ENCODE data around the gene ATP2B1.

ATP2B1 gene

GRCh38 chr12:89573051-89573810, 135.4 kb downstream of the ATP2B1 start:
- H3K9me3 Mint-ChIP-seq = no peaks in the 10 kb centered on the region
- no peaks in the 10 kb centered on the region for H3K4me1 Mint-ChIP-seq (ENCODE audit: low read depth in 2 of 2)
- peaks cover 2% of the 10 kb centered on the region for H3K36me3 Mint-ChIP-seq (ENCODE audit: insufficient read depth)
- ATAC-seq (replicated peaks) = no peak
- DNase-seq = no peak
- no peak overlapping the region for H3K27ac Mint-ChIP-seq
- no peaks in the 10 kb centered on the region for H3K27me3 Mint-ChIP-seq
- H3K4me3 Mint-ChIP-seq = no peak overlapping the region

GRCh38 chr12:89571491-89572195, 137.0 kb downstream of the ATP2B1 start:
- no peak overlapping the region for H3K27ac Mint-ChIP-seq
- H3K9me3 Mint-ChIP-seq = no peaks in the 10 kb centered on the region
- no peak overlapping the region for H3K4me3 Mint-ChIP-seq
- ATAC-seq (replicated peaks) = no peak
- no peak for DNase-seq
- no peaks in the 10 kb centered on the region for H3K4me1 Mint-ChIP-seq (ENCODE audit: low read depth in 2 of 2)
- H3K27me3 Mint-ChIP-seq = no peaks in the 10 kb centered on the region
- peaks cover 2% of the 10 kb centered on the region for H3K36me3 Mint-ChIP-seq (ENCODE audit: insufficient read depth)

GRCh38 chr12:89568484-89568883, 140.2 kb downstream of the ATP2B1 start:
- ATAC-seq (replicated peaks) (no peak), DNase-seq (no peak)
- Mint-ChIP-seq H3K27me3 (no peaks in the 10 kb centered on the region), H3K36me3 (ENCODE audit: insufficient read depth) (peaks cover 2% of the 10 kb centered on the region), H3K4me1 (ENCODE audit: low read depth in 2 of 2) (no peaks in the 10 kb centered on the region), H3K27ac (no peak overlapping the region), H3K9me3 (no peaks in the 10 kb centered on the region), H3K4me3 (no peak overlapping the region)

GRCh38 chr12:89567691-89568239, 140.9 kb downstream of the ATP2B1 start:
- DNase-seq (no peak), ATAC-seq (replicated peaks) (no peak)
- H3K27ac Mint-ChIP-seq = no peak overlapping the region
- H3K4me3 Mint-ChIP-seq = no peak overlapping the region
- H3K9me3 Mint-ChIP-seq = no peaks in the 10 kb centered on the region
- no peaks in the 10 kb centered on the region for H3K4me1 Mint-ChIP-seq (ENCODE audit: low read depth in 2 of 2)
- H3K36me3 Mint-ChIP-seq (ENCODE audit: insufficient read depth) = peaks cover 2% of the 10 kb centered on the region
- H3K27me3 Mint-ChIP-seq = peaks cover 0 to 5% of the 10 kb centered on the region in 2 donors

- Mint-ChIP-seq H3K9me3 (no peaks in the 10 kb centered on the region), H3K27ac (no peak overlapping the region), H3K27me3 (peaks cover 0 to 7% of the 10 kb centered on the region in 2 donors), H3K36me3 (ENCODE audit: insufficient read depth) (peaks cover 2% of the 10 kb centered on the region), H3K4me1 (ENCODE audit: low read depth in 2 of 2) (no peaks in the 10 kb centered on the region), H3K4me3 (no peak overlapping the region)
- DNase-seq = no peak
- ATAC-seq (replicated peaks) = no peak
These were observed 142.0 kb downstream of the ATP2B1 start for GRCh38 chr12:89566615-89567014.

GRCh38 chr12:89565002-89565401, 143.6 kb downstream of the ATP2B1 start:
- no peak for DNase-seq
- no peak overlapping the region for H3K27ac Mint-ChIP-seq
- H3K36me3 Mint-ChIP-seq (ENCODE audit: insufficient read depth) = no peaks in the 10 kb centered on the region
- ATAC-seq (replicated peaks) = no peak
- no peaks in the 10 kb centered on the region for H3K9me3 Mint-ChIP-seq
- H3K27me3 Mint-ChIP-seq = peaks cover 0 to 7% of the 10 kb centered on the region in 2 donors
- H3K4me1 Mint-ChIP-seq (ENCODE audit: low read depth in 2 of 2) = no peaks in the 10 kb centered on the region
- H3K4me3 Mint-ChIP-seq = no peak overlapping the region

GRCh38 chr12:89559753-89560152, 148.9 kb downstream of the ATP2B1 start:
- DNase-seq = no peak
- Mint-ChIP-seq H3K27me3 (peaks cover 0 to 7% of the 10 kb centered on the region in 2 donors), H3K4me3 (no peak overlapping the region), H3K36me3 (ENCODE audit: insufficient read depth) (no peaks in the 10 kb centered on the region), H3K4me1 (ENCODE audit: low read depth in 2 of 2) (no peaks in the 10 kb centered on the region), H3K27ac (no peak overlapping the region), H3K9me3 (no peaks in the 10 kb centered on the region)
- no peak for ATAC-seq (replicated peaks)

GRCh38 chr12:89556976-89557375, 151.7 kb downstream of the ATP2B1 start:
- ATAC-seq (replicated peaks) = no peak
- no peaks in the 10 kb centered on the region for H3K9me3 Mint-ChIP-seq
- H3K36me3 Mint-ChIP-seq (ENCODE audit: insufficient read depth) = no peaks in the 10 kb centered on the region
- H3K27me3 Mint-ChIP-seq = no peaks in the 10 kb centered on the region
- no peak for DNase-seq
- H3K4me3 Mint-ChIP-seq = no peak overlapping the region
- H3K4me1 Mint-ChIP-seq (ENCODE audit: low read depth in 2 of 2) = no peaks in the 10 kb centered on the region
- no peak overlapping the region for H3K27ac Mint-ChIP-seq

- no peaks in the 10 kb centered on the region for H3K4me1 Mint-ChIP-seq (ENCODE audit: low read depth in 2 of 2)
- ATAC-seq (replicated peaks) (no peak), DNase-seq (no peak)
- H3K27ac Mint-ChIP-seq = no peak overlapping the region
- H3K36me3 Mint-ChIP-seq (ENCODE audit: insufficient read depth) = no peaks in the 10 kb centered on the region
- no peak overlapping the region for H3K4me3 Mint-ChIP-seq
- no peaks in the 10 kb centered on the region for H3K9me3 Mint-ChIP-seq
- H3K27me3 Mint-ChIP-seq = no peaks in the 10 kb centered on the region
These were observed 156.3 kb downstream of the ATP2B1 start for GRCh38 chr12:89552376-89552775.

- DNase-seq (no peak), ATAC-seq (replicated peaks) (no peak)
- Mint-ChIP-seq H3K9me3 (no peaks in the 10 kb centered on the region), H3K27me3 (no peaks in the 10 kb centered on the region), H3K36me3 (ENCODE audit: insufficient read depth) (no peaks in the 10 kb centered on the region), H3K4me1 (ENCODE audit: low read depth in 2 of 2) (no peaks in the 10 kb centered on the region), H3K4me3 (no peak overlapping the region), H3K27ac (no peak overlapping the region)
These were observed 156.9 kb downstream of the ATP2B1 start for GRCh38 chr12:89551747-89552146.

GRCh38 chr12:89547101-89547500, 161.5 kb downstream of the ATP2B1 start:
- no peaks in the 10 kb centered on the region for H3K9me3 Mint-ChIP-seq
- ATAC-seq (replicated peaks) (no peak), DNase-seq (no peak)
- H3K4me3 Mint-ChIP-seq = no peak overlapping the region
- no peak overlapping the region for H3K27ac Mint-ChIP-seq
- peaks cover 4% of the 10 kb centered on the region in 2 donors for H3K4me1 Mint-ChIP-seq (ENCODE audit: low read depth in 2 of 2)
- H3K36me3 Mint-ChIP-seq (ENCODE audit: insufficient read depth) = peaks cover 3% of the 10 kb centered on the region
- H3K27me3 Mint-ChIP-seq = no peaks in the 10 kb centered on the region

GRCh38 chr12:89546151-89546550, 162.5 kb downstream of the ATP2B1 start:
- no peaks in the 10 kb centered on the region for H3K27me3 Mint-ChIP-seq
- H3K27ac Mint-ChIP-seq = no peak overlapping the region
- no peak for DNase-seq
- peaks cover 3% of the 10 kb centered on the region for H3K36me3 Mint-ChIP-seq (ENCODE audit: insufficient read depth)
- H3K4me3 Mint-ChIP-seq = no peak overlapping the region
- H3K9me3 Mint-ChIP-seq = no peaks in the 10 kb centered on the region
- peaks cover 4% of the 10 kb centered on the region in 2 donors for H3K4me1 Mint-ChIP-seq (ENCODE audit: low read depth in 2 of 2)
- ATAC-seq (replicated peaks) = no peak

GRCh38 chr12:89544681-89545184, 163.9 kb downstream of the ATP2B1 start:
- DNase-seq (no peak), ATAC-seq (replicated peaks) (no peak)
- peaks cover 6% of the 10 kb centered on the region for H3K36me3 Mint-ChIP-seq (ENCODE audit: insufficient read depth)
- peaks cover 4% of the 10 kb centered on the region in 2 donors for H3K4me1 Mint-ChIP-seq (ENCODE audit: low read depth in 2 of 2)
- H3K4me3 Mint-ChIP-seq = no peak overlapping the region
- H3K27me3 Mint-ChIP-seq = no peaks in the 10 kb centered on the region
- H3K9me3 Mint-ChIP-seq = no peaks in the 10 kb centered on the region
- no peak overlapping the region for H3K27ac Mint-ChIP-seq

GRCh38 chr12:89544022-89544421, 164.6 kb downstream of the ATP2B1 start:
- no peak overlapping the region for H3K27ac Mint-ChIP-seq
- DNase-seq = no peak
- ATAC-seq (replicated peaks) = no peak

More at GRCh38 chr12:89544022-89544421, 164.6 kb downstream of the ATP2B1 start:
- no peak overlapping the region for H3K4me3 Mint-ChIP-seq
- H3K36me3 Mint-ChIP-seq (ENCODE audit: insufficient read depth) = peaks cover 6% of the 10 kb centered on the region
- H3K9me3 Mint-ChIP-seq = no peaks in the 10 kb centered on the region
- no peaks in the 10 kb centered on the region for H3K27me3 Mint-ChIP-seq
- peaks cover 4% of the 10 kb centered on the region in 2 donors for H3K4me1 Mint-ChIP-seq (ENCODE audit: low read depth in 2 of 2)

Data from effector memory CD8-positive, alpha-beta T cell (primary cell).